Kidney capillary endothelial cell (primary cell): ENCODE data around the gene ADAMTSL2.
A peak's percentile ranks its signal among the peaks of the same experiment; 100 is the strongest.

Experiments used
- DNase-seq: peaks from one replicate; pipeline ENCODE4 v3.0.0-alpha.2; 2018; ENCODE audit warnings: low spot score

The ADAMTSL2 gene

GRCh38 chr9:133535306-133535877 lies 888 bp downstream of the ADAMTSL2 start:
- no peak for DNase-seq

GRCh38 chr9:133536080-133536479 lies 1.6 kb downstream of the ADAMTSL2 start:
- DNase-seq = no peak

DNA sequence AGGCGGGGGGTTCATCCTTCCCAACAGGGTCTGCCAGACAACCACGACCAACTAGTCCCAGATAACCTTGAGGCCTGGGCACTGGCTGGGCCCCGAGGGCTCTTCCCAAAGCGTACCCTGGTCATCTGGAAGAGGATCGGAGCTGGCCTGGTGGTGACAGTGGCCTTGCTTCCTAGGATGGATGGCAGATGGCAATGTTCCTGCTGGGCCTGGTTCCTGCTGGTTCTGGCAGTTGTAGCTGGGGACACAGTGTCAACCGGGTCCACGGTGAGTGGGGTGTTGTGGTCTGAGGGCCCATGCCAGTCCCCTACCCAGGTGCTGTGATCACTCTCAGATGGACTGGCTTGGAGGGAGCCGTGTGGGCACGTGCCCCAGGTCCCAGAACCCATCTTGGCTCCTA lies 2.0 kb downstream of the ADAMTSL2 start:
- no peak for DNase-seq

GRCh38 chr9:133537257-133537656 lies 2.8 kb downstream of the ADAMTSL2 start:
- DNase-seq = no peak

DNA sequence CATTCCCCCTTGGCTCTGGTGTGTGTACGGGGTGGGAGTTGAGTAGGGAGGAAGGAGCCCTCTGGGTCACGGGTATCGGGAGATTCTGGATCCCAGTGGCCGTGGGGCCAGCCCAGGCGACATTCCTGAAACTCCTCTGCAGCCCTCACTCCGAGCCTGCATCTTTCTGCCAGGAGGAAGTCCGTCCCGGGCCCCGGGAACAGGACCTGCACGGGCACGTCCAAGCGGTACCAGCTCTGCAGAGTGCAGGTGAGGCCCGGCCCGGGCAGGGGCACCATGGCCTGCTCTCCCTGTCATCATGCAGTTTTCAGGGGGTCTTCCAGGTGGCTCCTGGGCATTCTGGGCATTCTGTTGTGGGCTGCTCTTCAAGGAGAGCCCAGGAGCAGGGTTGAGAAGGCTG lies 3.7 kb downstream of the ADAMTSL2 start:
- DNase-seq = no peak

- peak; percentile 68 for DNase-seq
These were observed 4.6 kb downstream of the ADAMTSL2 start for GRCh38 chr9:133538851-133539833.

DNA sequence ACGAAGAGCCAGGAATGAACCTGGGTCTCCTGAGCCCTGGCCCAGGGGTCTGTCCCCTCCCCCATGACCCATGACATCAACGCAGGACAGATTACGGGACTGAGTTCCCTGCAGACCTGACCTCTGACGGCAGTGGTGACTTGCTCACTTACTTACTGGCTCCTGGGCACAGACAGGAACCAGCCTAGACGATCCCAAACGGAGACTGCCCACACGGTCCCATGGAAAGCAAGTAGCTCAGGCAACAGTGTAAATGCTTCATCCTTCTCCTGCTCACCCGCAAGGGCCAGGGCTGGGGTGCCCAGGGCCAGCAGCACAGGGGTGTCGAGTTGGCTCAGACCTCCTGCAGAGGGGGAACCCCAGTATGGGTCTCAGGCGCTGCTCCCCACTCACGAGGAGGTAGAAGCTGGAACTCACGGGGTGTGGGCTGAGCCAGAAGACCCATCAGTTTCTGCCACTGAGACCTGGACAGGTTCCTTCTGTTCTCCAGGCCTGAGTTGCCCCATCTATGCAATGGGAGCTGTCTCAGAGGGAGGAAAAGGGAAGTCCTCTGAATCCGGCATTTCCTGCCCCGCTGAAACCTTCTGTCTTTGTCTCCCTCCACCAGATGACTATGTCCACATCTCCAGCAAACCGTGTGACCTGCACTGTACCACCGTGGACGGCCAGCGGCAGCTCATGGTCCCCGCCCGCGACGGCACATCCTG lies 5.6 kb downstream of the ADAMTSL2 start:
- peak; percentile 82 for DNase-seq

- no peak for DNase-seq
These were observed 6.2 kb downstream of the ADAMTSL2 start for GRCh38 chr9:133540698-133541025.

GRCh38 chr9:133542002-133542401 lies 7.5 kb downstream of the ADAMTSL2 start:
- DNase-seq = no peak

DNA sequence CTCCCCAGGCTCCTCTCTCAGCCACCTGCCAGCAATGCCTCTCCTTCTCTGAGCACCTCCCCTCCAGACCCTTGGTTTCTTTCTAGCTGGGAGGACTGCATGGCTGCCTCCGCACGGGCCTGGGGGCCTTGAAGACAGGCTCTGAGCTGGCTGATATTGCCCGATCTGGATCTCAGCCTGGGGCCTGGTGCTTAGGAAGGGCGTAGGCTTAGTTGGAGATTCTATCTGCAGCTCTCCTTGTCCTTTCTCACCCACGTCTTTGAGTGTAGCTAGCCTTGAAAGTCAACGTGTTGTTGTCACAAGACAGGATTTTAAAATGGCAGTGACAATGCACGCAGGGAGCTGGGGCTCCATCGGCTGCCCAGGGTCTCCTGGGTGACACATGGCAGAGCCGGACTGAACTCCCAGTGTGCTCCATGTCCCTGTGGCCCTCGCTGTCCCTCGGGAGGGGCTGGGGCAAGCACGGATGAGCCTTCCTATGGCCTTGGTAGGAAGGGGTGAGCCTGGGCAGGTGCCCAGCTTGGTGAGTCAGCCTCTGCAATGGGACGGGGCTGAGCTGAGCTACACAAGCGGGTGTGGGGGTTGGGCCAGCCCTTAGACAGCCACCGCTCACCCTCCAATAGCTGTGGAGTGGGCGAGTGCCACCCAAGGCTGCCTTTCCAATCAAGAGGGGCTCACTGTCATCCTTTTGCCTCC lies 9.4 kb downstream of the ADAMTSL2 start:
- DNase-seq = no peak

DNA sequence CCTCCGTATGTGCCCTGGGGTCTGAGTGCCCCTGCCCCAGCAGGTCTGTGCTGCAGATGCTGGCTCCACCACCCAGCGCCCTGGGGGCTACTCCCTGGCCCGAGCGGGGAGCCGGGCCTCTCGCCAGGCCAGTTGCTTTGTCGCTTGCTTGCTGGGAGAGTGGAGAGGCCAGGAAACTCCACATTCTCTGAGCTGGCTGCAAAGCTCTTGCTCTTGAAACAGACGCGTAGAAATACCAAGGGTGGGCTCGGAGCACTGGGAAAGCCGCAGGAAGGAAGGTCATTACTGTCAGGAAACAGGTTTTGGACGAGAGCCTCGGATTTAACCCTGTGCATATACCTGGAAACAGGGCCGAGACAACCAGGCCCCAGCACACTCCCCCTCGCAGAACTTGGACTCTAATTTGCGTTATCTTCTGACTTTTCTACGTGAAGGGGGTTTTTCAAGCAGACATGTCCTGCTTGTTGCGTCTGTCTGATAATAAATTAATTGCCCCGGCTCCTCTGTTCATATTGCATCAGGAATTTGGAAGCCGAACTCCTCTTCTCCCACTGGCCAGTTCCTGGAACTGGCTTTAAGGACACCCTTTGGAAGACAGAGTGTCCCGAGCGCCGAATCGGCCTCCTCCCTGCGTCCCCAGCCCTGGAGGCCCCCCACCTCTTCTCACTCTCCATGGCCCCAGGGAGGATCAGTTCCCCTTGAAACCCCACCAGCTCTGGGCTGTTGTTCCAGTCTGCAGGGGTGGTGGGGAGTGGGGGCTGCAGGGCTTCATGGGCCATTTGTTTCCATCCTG lies 11.2 kb downstream of the ADAMTSL2 start:
- DNase-seq = peak; percentile 68

DNA sequence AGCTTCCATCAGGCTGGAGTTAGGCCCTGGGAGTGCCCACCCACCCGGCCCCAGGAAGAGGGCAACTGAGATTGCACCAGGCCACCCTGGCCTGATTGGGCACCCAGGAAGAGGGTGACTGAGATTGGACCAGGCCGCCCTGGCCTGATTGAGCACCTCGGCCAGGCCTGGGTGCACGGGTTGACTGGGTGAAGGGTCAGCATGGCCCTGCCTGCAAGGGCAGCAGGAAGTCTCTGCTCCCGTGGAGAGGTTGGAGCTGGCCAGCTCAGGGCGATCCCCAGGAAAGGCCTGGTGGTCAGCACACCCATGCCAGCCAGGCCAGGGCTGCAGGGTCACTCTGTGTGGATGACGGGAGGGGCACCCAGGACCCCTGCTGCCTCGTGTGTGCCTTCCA lies 11.8 kb downstream of the ADAMTSL2 start:
- DNase-seq = no peak

GRCh38 chr9:133547116-133547515 lies 12.6 kb downstream of the ADAMTSL2 start:
- DNase-seq = no peak

DNA sequence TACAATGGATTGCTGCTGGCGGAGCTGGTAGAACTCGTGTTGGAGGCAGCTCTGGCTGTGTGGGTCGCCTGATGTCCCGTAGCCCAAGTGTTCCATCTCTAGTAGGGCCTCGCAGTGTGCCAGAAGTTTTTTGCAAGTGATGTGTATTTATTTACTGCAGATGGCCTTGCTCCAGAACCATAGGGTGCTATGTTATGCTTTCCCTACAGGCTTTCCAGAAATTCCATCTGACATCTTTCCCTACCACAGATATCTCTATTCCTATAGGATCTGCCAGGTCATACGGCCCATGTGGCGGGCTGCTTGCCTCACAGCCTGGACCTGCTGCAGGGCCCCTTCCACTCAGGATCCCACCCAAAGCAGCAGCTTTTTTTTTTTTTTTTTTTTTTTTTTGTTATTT lies 16.9 kb downstream of the ADAMTSL2 start:
- no peak for DNase-seq

- DNase-seq = no peak
These were observed 17.7 kb downstream of the ADAMTSL2 start for GRCh38 chr9:133552236-133552635.

DNA sequence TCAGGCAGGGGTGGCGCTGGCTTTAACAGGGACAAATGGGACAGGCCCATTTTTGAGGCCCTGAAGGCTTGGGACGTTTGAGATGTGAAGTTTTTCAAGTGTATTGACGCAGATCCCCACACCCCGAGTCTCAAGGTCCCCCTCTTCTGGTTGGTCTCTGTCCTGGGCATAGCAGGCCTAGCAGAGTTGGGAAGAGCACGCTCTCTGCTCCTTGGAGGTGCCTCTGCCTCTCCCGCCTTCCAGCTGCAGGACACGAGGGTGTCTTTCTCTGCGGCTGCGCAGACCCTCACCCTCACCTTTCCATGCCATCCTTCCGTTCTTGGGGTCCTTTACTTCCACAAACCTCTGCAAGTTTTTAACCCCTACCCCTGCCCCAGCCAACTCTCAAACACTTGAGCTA lies 18.6 kb downstream of the ADAMTSL2 start:
- DNase-seq = no peak

GRCh38 chr9:133553973-133554713 lies 19.6 kb downstream of the ADAMTSL2 start:
- no peak for DNase-seq

DNA sequence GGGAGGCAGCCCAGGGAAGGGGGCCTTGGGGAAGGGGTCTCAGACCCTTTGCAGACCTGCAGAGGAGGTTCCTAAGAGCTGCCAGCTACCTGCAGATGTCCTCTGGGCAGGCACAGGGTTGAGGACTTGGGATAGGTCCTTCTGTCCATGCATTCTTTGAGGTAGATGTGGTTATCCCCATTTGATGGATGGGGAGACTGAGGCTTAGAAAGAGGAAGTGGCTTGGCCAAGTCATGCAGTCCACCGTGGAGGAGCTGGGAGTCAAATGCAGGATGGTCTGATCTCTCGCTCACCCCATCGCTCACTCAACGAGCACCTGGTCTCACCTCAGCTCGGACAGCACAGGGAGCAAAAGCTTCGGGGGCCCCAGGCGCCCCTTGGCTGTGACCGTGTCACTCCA lies 20.2 kb downstream of the ADAMTSL2 start:
- DNase-seq = no peak

DNA sequence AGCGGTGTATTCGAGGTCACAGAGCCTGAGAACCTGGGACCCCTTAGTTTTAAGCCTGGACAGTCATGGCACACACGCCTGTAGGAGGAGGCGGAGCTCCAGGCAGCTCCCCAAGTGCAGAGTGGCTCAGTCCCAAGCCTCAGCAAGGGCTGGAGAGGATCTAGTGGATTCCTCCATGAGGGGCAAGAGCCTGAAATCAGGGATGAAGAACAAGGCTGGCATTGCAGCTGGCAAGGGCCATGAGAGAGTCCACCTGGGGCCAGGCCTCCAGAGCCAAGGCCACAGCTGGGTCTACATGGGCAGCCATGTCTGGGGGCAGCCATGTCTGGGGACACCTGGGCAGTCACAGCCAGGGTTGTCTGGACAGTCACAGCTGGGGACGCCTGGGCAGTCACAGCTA lies 21.9 kb downstream of the ADAMTSL2 start:
- no peak for DNase-seq

DNA sequence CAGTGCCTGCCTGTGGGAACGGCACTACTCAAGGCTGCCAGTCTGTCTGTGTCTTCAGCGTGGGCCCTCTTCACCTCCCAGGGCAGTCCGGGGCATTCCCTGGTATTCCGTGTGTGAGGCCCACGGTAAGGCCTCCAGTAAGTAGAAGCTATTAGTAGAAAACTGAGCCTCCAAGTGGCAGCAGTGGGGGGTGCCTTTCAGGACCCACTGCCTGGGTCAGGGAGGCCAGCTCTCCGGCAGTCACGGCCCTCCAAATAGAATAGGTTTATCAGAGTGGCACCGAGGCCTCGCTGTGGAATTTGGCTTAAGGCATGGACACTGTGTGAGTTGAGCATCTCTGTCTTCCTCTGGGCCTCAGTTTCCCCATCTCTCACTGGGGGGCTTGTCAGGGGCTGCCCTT lies 23.1 kb downstream of the ADAMTSL2 start:
- DNase-seq = no peak
